Neural cell (in vitro differentiated cells): ENCODE data around the gene COL4A2. TPM values are rescaled to one million over a fixed set of nuclear protein-coding genes. Genes with fewer than 3 reads are reported as not detected.

ENCODE experiments used
- H2AFZ ChIP-seq: fragments of 200-600, 300-800 bp; sonication (generic), shearing (Covaris generic); 2 replicates; pipeline ENCODE4 v1.6.0; 2014; ENCODE audit warnings: low read depth, mild to moderate bottlenecking, antibody characterized with exemption, low read length, moderate library complexity
- H3F3A ChIP-seq: fragments of 200-600 bp; shearing (Covaris generic); 2 replicates; pipeline ENCODE4 v1.6.1; 2016; ENCODE audit warnings: mild to moderate bottlenecking, moderate library complexity, mixed read lengths, antibody characterized with exemption, low read length; ENCODE audit not compliant: insufficient read depth, poor library complexity, severe bottlenecking
- H3K27ac ChIP-seq: fragments of 200-600, 300-800 bp; sonication (generic), shearing (Covaris generic); 2 replicates; pipeline ENCODE4 v1.5.1; 2014; ENCODE audit warnings: mild to moderate bottlenecking, low read length, moderate library complexity
- H3K27me3 ChIP-seq: fragments of 300-800, 200-600 bp; sonication (generic), shearing (Covaris generic); 2 replicates; pipeline ENCODE4 v1.6.0; 2014; ENCODE audit warnings: mild to moderate bottlenecking, low read depth, low read length, moderate library complexity; ENCODE audit not compliant: insufficient read depth
- H3K36me3 ChIP-seq: fragments of 300-800, 200-600 bp; sonication (generic), shearing (Covaris generic); 2 replicates; pipeline ENCODE4 v1.5.1; 2014; ENCODE audit warnings: mild to moderate bottlenecking, antibody characterized with exemption, low read length, moderate library complexity; ENCODE audit not compliant: insufficient read depth
- H3K4me2 ChIP-seq: fragments of 300-800, 200-600 bp; sonication (generic), shearing (Covaris generic); 2 replicates; pipeline ENCODE4 v1.6.0; 2014; ENCODE audit warnings: mild to moderate bottlenecking, low read length
- H3K4me3 ChIP-seq: fragments of 300-800, 200-600 bp; sonication (generic), shearing (Covaris generic); 2 replicates; pipeline ENCODE4 v1.5.1; 2014; ENCODE audit warnings: mild to moderate bottlenecking, low read length, moderate library complexity
- H3K79me2 ChIP-seq: fragments of 200-600 bp; shearing (Covaris generic); replicated peaks from 2 replicates; pipeline ENCODE4 v1.6.0; 2014; ENCODE audit warnings: mild to moderate bottlenecking, low read length, moderate library complexity; ENCODE audit not compliant: insufficient read depth
- H3K9ac ChIP-seq: fragments of 300-800, 200-600 bp; sonication (generic), shearing (Covaris generic); 2 replicates; pipeline ENCODE4 v1.6.1; 2016; ENCODE audit warnings: mild to moderate bottlenecking, low read length, mixed read lengths
- H3K9me2 ChIP-seq: fragments of 200-600 bp; shearing (Covaris generic); 2 replicates; pipeline ENCODE4 v1.6.1; 2016; ENCODE audit warnings: mild to moderate bottlenecking, low read length, mixed read lengths; ENCODE audit not compliant: insufficient read depth
- H3K9me3 ChIP-seq: fragments of 200-600, 300-800 bp; sonication (generic), shearing (Covaris generic); 2 replicates; pipeline ENCODE4 v1.6.1; 2016; ENCODE audit warnings: mild to moderate bottlenecking, mixed run types, low read length, moderate library complexity, mixed read lengths
- H4K20me1 ChIP-seq: fragments of 200-600 bp; shearing (Covaris generic); 2 replicates; pipeline ENCODE4 v1.6.1; 2016; ENCODE audit warnings: mild to moderate bottlenecking, mixed run types; ENCODE audit not compliant: insufficient read depth
- EP300 ChIP-seq: fragments of 450-650 bp; conservative IDR thresholded peaks from 2 replicates; pipeline ENCODE4 v1.6.1; 2014; ENCODE audit warnings: antibody characterized with exemption, mild to moderate bottlenecking, moderate library complexity; ENCODE audit not compliant: poor library complexity, severe bottlenecking
- EZH2 ChIP-seq: fragments of 200-600, 300-800 bp; shearing (Covaris generic), sonication (generic); IDR thresholded peaks from 2 replicates; pipeline ENCODE4 v1.6.1; 2014; ENCODE audit warnings: antibody characterized with exemption, low read length, borderline replicate concordance, mild to moderate bottlenecking; ENCODE audit not compliant: insufficient read depth, poor library complexity, severe bottlenecking
- MXI1 ChIP-seq: fragments of 450-650 bp; conservative IDR thresholded peaks from 2 replicates; pipeline ENCODE4 v1.6.1; 2014; ENCODE audit warnings: antibody characterized with exemption, mild to moderate bottlenecking; ENCODE audit not compliant: poor library complexity, severe bottlenecking
- POLR2AphosphoS5 ChIP-seq: IDR thresholded peaks from 2 replicates; pipeline ENCODE4 v1.6.1; 2012
- RAD21 ChIP-seq: fragments of 450-650 bp; conservative IDR thresholded peaks from 2 replicates; pipeline ENCODE4 v1.6.1; 2014; ENCODE audit warnings: antibody characterized with exemption, mild to moderate bottlenecking, moderate library complexity
- SMC3 ChIP-seq: fragments of 450-650 bp; conservative IDR thresholded peaks from 2 replicates; pipeline ENCODE4 v1.6.1; 2014; ENCODE audit warnings: antibody characterized with exemption, mild to moderate bottlenecking, moderate library complexity; ENCODE audit not compliant: poor library complexity
- TAF1 ChIP-seq: IDR thresholded peaks from 2 replicates; pipeline ENCODE4 v1.6.1; 2012; ENCODE audit warnings: low read depth
- polyA plus RNA-seq: library from polyadenylated mRNA; depleted of rRNA; stranded (reverse); fragments of >200 nt; gene quantifications from 2 replicates; pipeline ENCODE4 v1.2.3, GENCODE V29; 2014
- TF ChIP-seq, protein P1 (sequence below): IDR thresholded peaks from 2 replicates; pipeline ENCODE4 v1.6.1; 2012; ENCODE audit warnings: borderline replicate concordance
- TF ChIP-seq, protein P2 (sequence below): fragments of 450-650 bp; IDR thresholded peaks from 2 replicates; pipeline ENCODE4 v1.5.1; 2014; ENCODE audit warnings: antibody characterized with exemption, mild to moderate bottlenecking, moderate library complexity; ENCODE audit not compliant: poor library complexity, severe bottlenecking

Gene COL4A2
- polyA plus RNA-seq, 1 donor from 2014 or later, result 30.8 TPM

GRCh38 chr13:110448230-110448629, 141.1 kb downstream of the COL4A2 start:
- no peaks in the 10 kb centered on the region for H3K9me3 ChIP-seq
- no peak overlapping the region for H3K4me2 ChIP-seq
- TF ChIP-seq, protein P1, sequence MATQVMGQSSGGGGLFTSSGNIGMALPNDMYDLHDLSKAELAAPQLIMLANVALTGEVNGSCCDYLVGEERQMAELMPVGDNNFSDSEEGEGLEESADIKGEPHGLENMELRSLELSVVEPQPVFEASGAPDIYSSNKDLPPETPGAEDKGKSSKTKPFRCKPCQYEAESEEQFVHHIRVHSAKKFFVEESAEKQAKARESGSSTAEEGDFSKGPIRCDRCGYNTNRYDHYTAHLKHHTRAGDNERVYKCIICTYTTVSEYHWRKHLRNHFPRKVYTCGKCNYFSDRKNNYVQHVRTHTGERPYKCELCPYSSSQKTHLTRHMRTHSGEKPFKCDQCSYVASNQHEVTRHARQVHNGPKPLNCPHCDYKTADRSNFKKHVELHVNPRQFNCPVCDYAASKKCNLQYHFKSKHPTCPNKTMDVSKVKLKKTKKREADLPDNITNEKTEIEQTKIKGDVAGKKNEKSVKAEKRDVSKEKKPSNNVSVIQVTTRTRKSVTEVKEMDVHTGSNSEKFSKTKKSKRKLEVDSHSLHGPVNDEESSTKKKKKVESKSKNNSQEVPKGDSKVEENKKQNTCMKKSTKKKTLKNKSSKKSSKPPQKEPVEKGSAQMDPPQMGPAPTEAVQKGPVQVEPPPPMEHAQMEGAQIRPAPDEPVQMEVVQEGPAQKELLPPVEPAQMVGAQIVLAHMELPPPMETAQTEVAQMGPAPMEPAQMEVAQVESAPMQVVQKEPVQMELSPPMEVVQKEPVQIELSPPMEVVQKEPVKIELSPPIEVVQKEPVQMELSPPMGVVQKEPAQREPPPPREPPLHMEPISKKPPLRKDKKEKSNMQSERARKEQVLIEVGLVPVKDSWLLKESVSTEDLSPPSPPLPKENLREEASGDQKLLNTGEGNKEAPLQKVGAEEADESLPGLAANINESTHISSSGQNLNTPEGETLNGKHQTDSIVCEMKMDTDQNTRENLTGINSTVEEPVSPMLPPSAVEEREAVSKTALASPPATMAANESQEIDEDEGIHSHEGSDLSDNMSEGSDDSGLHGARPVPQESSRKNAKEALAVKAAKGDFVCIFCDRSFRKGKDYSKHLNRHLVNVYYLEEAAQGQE, result no peak
- TF ChIP-seq RAD21 (no peak), SMC3 (no peak), EP300 (no peak), MXI1 (no peak), TAF1 (no peak)
- TF ChIP-seq, protein P2, sequence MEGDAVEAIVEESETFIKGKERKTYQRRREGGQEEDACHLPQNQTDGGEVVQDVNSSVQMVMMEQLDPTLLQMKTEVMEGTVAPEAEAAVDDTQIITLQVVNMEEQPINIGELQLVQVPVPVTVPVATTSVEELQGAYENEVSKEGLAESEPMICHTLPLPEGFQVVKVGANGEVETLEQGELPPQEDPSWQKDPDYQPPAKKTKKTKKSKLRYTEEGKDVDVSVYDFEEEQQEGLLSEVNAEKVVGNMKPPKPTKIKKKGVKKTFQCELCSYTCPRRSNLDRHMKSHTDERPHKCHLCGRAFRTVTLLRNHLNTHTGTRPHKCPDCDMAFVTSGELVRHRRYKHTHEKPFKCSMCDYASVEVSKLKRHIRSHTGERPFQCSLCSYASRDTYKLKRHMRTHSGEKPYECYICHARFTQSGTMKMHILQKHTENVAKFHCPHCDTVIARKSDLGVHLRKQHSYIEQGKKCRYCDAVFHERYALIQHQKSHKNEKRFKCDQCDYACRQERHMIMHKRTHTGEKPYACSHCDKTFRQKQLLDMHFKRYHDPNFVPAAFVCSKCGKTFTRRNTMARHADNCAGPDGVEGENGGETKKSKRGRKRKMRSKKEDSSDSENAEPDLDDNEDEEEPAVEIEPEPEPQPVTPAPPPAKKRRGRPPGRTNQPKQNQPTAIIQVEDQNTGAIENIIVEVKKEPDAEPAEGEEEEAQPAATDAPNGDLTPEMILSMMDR, result no peak
- no peaks in the 10 kb centered on the region for H3F3A ChIP-seq
- no peak overlapping the region for H3K4me3 ChIP-seq
- H2AFZ ChIP-seq, result no peak overlapping the region
- no peaks in the 10 kb centered on the region for H3K9me2 ChIP-seq
- no peaks in the 10 kb centered on the region for H4K20me1 ChIP-seq
- H3K27me3 ChIP-seq, result no peaks in the 10 kb centered on the region
- H3K9ac ChIP-seq, result no peak overlapping the region
- H3K79me2 ChIP-seq, result no peaks in the 10 kb centered on the region
- H3K27ac ChIP-seq, result no peak overlapping the region
- no peaks in the 10 kb centered on the region for H3K36me3 ChIP-seq

DNA sequence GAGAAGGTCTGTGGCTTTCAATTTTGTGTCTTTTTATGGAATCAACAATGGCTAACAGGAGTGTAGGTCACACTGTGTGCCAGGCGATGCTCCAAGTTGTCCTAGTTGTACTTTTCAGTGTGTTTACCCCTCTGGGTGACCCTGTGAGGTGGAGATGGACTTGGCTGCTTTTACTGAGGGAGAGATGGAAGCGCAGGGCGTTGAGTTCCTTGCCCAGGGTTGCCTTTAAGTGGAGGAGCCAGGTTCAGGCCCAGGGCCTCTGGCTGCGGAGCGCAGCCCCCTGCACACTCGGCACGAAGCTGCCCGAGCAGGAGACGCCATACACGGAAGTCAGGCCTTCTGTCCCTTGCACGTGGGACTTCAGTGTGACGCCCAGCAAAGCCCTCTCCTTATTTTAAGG, 141.6 kb downstream of the COL4A2 start:
- Histone ChIP-seq H3K36me3 (no peaks in the 10 kb centered on the region), H4K20me1 (no peaks in the 10 kb centered on the region), H3F3A (no peaks in the 10 kb centered on the region), H3K27me3 (no peaks in the 10 kb centered on the region), H3K4me2 (no peak overlapping the region), H3K9me2 (no peaks in the 10 kb centered on the region), H3K9me3 (no peaks in the 10 kb centered on the region), H3K27ac (no peak overlapping the region), H3K79me2 (no peaks in the 10 kb centered on the region), H3K9ac (no peak overlapping the region), H2AFZ (no peak overlapping the region), H3K4me3 (no peak overlapping the region)
- TF ChIP-seq, protein P2, result no peak
- TF ChIP-seq, protein P1, result no peak
- no peak for TF ChIP-seq RAD21
- TF ChIP-seq EZH2, result no peak
- TF ChIP-seq TAF1, result no peak
- TF ChIP-seq EP300, result no peak
- TF ChIP-seq SMC3, result no peak
- TF ChIP-seq POLR2AphosphoS5, result no peak
- TF ChIP-seq MXI1, result no peak
